Measurements from ENCODE around the gene SIGLEC15.
"Not testable (repeated sequence)": the region's sequence is repeated elsewhere in the genome, so short reads cannot be mapped to it uniquely, and the experiment has no call there.

SIGLEC15 gene

DNA sequence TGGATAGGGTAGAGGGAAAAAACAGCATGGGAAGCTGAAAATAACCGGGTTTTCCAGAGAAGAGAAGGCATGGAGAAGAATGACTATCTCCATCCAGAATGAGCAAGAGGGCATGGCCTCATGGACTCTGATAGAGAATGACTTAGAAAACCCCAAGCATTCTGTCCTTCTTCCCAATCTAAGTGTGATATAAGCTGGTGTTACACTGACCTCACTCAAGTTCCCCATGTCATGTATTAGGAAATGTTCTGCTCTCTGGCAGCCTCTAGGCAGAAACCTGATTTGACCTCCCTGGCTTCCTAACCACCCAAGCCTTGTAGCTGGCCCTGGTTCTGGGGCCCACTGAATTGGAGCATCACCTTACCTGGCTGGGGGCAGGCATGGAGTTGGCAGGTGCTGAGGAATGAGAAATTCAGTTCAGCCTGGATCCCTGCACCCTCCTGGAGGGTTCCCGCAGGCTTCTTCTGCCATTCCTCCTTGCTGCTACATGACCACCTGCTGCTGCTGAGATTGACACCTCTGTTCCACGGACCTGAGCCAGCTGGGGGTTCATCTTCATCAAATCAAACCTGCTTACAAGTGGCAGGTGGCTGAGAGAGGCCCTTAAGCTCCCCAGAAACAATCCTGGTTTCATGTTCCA lies 5.2 kb upstream of the SIGLEC15 start:
- no peak for DNase-seq (ENCODE audit: low read depth in 2 of 2, low spot score in 1 of 2)

DNA sequence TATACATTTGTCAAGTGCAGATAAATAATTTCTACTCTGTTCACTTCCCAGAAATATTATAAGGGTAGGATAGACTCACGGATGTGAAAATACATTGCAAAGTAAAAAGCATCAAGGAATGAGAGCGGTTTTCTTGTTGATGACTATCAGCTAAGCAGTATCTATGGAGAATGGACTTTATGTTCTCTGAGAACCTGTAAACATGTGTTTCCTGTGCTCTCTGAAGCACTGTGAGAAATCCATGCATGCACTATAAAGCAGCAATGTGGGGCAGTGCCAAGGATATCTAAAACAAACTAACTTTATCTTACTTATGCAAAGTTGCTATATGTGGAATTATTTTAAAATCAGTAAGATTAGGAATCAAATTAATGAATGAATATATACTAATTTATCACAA lies 4.4 kb upstream of the SIGLEC15 start:
- no peak for DNase-seq (ENCODE audit: low read depth in 2 of 2, low spot score in 1 of 2)

DNA sequence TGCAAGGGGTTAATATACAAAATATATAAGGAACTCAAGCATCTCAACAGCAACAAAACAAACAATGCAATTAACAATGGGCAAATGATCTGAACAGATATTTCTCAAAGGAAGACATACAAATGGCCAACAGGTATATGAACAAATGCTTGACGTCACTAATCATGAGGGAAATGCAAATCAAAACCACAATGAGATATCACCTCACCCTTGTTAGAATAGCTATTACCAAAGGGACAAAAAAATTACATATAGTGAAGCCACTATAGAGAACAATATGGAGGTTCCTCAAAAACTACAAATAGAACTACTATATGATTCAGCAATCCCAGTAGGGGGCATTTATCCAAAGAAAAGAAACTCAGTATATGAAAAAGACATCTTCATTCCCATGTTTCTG lies 3.8 kb upstream of the SIGLEC15 start:
- DNase-seq (ENCODE audit: low read depth in 2 of 2, low spot score in 1 of 2): no peak

DNA sequence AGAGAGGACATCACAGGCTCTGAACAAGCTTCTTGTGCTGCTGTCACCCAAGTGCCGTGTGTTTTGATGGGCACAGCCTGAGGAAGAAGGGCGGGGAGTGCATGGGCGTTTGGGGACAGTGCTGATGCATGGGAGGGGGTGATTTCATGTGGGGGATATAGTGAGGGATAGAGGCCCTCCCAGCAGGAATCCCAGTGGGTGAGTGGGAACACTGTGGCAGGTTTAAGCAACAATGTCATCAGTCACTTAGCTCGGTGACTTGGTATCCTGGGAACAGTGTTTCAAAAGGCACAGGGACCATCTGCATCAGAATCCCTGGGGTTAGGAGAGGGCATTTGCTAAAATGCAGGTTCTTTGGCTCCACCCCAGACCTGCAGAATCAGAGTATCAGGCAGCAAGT lies 609 bp downstream of the SIGLEC15 start:
- DNase-seq (ENCODE audit: low read depth in 2 of 2, low spot score in 1 of 2): no peak

DNA sequence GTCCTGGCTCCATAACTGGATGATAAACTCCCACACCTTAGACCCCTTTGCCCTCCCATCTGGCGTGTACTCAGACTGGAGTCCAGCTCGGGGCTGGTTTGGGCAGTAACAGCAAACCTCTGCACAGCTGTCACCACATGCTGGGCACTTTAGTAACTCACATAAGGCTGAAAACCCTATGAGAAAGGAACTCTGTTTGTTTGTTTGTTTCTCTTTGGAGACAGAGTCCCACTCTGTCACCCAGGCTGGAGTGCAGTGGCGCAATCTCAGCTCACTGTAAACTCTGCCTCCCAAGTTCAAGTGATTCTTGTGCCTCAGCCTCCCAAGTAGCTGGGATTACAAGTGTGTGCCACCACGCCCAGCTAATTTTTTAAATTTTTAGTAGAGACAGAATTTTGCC lies 1.2 kb downstream of the SIGLEC15 start:
- DNase-seq (ENCODE audit: low read depth in 2 of 2, low spot score in 1 of 2): not testable (repeated sequence)

DNA sequence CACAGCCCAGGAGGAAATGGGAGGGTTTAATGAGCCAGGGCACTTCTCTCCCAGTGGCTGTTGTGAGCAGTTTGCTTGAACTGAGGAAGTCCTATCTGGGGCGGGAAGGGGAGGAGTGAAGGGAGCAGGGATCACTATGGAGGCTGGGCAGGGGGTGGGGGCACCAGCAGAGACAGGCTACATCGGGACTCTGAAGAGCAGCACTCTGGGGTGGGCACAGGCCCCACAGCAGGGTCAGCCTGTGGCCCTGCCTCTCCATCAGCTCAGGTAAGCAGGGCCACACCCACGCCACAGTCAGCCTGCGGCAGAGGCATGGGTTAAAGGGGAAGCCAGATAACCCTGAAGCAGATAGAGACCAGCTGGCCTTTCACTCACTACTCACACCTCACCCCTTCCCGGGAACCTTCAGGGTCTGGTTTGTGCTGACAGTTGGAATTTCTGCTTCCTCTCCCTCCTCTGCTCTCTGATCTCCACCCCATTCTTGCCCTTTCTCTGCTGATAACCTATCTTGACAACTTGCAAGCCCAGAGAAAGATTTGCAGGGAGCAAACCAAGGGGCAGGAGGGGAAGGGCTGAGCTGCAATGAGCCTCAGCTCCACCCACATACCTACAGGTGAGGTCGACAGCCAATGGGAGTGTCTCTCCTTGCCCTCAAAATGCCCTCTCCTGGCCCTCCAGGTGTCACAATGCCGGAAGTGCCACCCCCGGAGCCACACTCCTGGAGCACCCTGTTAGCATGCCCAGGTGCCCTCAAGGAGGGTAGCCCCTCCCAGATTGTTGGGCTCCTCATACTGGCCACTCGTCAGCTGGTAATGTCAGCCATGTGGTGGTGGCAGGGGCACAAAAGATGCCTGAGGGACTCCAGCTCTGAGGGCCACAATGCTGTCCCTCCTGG lies 3.7 kb downstream of the SIGLEC15 start:
- no peak for DNase-seq (ENCODE audit: low read depth in 2 of 2, low spot score in 1 of 2)

DNA sequence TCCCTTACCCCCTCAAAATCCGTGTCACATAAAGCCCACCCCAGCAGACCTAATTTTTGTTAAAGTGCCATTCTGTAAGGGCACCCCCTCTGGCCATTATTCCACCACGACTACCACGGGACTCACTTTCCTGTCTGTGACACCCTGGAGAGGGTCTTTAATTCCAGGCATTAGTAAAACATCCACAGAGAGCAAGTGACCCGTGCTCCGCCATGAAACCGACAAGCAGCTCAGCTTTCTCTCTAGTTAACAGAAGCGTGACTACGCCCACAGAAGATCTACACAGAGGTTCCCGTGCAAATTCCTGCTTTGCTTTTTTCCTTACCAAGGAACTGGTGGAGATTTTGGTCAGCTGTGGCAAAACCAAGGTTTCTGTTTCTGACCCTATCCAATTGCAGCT lies 4.4 kb downstream of the SIGLEC15 start:
- no peak for DNase-seq (ENCODE audit: low read depth in 2 of 2, low spot score in 1 of 2)

DNA sequence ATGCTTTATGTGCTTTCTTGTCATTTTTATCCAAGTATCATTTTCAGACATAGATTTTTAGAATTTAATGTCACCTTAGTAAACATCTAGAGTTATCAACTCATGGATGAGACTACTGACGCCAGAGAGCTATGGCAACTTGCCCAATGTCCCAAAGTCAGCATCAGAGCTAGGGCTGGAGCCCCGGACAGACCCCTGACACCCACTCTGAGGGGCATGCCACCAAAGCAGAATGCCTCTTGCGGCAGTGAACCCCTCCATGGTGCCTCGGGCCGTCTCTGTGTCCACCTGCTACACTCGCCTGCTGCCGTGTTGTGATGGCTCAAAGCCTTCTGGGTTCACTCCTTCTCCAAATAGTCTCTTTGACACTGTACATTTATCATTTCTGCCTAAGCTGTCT lies 5.4 kb downstream of the SIGLEC15 start:
- DNase-seq (ENCODE audit: low read depth in 2 of 2, low spot score in 1 of 2): no peak

DNA sequence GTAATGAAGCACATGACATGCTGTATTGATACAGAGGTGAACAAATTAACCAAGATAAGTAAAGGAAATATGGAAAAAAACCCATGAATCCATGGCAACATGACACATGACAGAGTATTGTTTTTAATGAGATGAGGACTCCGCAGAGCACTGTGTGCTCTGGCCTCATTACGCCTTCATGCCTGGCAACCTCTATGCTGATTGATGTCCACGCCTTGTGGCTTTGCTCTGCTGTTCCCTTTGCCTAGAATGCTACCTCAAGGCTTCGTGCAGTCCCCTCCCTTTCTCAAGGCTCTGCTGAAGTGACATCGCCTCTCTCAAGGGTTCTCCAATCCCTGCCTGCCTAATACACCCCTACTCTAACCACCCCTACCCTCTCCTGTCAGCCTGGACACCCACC lies 8.4 kb downstream of the SIGLEC15 start:
- DNase-seq (ENCODE audit: low read depth in 2 of 2, low spot score in 1 of 2): no peak

DNA sequence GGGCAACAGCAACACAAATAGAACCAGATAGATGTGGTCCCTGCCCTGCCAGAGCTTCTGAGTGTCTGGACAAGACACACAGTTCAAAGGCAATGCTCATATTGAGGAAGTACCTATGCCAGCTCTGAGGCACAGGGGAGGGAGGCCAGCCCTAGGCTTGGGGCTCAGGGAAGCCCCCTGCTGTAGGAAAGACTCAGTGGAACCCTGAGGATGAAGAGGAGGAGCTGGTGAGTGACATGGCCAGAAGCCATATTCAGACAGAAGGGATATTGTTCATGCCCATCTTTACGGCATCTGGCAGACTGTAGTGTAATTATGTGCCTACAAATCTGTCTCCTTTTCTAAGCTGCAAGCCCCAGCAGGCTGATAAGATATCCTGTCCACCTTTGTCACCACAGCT lies 8.8 kb downstream of the SIGLEC15 start:
- DNase-seq (ENCODE audit: low read depth in 2 of 2, low spot score in 1 of 2): no peak

DNA sequence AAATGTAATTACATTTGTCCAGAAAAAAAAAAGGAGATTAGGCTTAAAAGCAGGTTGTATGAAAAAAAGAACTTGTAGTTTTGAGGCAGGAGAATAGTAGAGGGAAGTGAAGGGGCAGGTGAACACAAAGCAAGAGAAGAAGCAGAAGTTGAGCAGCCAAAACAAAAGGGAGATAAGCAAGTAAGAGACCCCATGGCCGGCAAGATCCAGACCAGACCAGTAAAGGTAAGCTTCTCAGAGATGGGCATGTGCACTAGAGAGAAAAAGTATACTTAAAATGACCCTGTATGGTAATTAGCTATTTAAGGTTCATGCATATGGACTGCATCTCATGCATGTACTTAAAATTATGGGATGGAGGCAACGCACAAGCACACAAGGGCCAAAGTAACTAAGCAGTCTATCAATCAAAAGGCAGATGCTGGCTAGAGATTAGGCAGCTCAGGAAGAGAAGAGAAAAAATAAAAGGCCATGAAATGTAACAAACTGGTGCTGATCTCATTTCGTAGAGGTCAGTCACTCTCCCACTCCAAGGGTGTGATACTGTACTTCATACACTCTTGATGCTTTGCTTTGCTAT lies 9.7 kb downstream of the SIGLEC15 start:
- DNase-seq (ENCODE audit: low read depth in 2 of 2, low spot score in 1 of 2): no peak

DNA sequence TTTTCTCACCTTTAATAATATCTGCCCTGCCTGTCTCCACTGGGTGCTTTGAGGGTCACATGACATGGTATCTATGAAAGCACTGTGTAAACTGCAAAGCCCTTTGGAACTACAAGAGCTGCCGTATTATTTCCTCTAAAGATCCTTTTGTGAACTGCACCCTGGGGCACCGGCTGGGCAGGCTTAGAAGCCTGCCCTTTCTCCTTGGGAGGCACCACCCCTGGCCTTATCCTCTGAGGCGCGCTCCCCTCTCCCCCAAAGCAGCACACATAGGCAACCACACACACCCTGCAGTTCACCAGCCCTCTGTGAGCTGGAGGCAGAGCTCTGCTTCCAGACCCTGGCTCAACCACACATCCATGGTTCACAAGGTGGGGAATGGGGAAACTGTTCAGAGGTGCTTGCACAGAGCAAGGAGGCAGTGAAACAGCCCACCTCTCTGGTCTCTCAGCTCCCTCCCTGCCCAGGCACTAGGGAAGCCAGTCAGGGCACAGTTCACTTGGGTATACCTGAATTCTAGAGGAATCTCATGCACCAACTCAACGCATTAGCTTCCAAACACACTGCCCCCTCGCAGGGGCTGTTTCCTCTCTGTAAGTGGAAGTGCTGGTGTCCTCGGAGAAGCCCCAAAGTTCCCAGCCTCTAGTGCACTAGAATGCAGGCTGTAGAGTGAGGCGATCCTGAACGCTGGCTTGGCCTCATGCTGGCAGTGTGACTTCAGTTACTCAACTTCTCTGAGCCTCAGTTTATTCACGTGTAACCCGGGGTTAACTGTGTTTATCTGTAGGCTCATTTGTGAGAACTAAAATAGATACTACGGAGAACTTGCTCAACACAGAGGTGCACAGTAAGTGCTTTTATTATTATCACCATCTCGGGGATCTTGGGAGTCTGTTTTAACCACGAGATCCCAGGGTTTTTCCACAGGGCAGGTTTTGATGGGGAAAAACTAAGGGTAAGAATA lies 11.0 kb downstream of the SIGLEC15 start:
- DNase-seq (ENCODE audit: low read depth in 2 of 2, low spot score in 1 of 2): no peak

DNA sequence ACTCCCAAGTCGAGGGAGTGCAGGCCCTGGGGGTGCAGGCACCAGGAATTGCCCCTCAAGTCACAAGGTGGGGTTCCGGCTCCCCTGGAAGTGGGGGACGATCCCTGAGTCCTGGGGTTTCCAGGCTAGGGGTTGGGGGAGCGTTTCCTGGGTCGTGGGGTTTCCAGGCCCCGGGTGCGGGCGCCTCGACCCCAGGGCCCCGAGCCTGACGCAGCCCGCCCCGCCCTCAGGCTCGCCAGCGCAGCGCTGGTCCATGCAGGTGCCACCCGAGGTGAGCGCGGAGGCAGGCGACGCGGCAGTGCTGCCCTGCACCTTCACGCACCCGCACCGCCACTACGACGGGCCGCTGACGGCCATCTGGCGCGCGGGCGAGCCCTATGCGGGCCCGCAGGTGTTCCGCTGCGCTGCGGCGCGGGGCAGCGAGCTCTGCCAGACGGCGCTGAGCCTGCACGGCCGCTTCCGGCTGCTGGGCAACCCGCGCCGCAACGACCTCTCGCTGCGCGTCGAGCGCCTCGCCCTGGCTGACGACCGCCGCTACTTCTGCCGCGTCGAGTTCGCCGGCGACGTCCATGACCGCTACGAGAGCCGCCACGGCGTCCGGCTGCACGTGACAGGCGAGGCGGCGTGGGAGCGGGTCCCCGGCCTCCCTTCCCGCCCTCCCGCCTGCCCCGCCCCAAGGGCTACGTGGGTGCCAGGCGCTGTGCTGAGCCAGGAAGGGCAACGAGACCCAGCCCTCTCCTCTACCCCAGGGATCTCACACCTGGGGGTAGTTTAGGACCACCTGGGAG lies 12.0 kb downstream of the SIGLEC15 start:
- DNase-seq (ENCODE audit: low read depth in 2 of 2, low spot score in 1 of 2): no peak

DNA sequence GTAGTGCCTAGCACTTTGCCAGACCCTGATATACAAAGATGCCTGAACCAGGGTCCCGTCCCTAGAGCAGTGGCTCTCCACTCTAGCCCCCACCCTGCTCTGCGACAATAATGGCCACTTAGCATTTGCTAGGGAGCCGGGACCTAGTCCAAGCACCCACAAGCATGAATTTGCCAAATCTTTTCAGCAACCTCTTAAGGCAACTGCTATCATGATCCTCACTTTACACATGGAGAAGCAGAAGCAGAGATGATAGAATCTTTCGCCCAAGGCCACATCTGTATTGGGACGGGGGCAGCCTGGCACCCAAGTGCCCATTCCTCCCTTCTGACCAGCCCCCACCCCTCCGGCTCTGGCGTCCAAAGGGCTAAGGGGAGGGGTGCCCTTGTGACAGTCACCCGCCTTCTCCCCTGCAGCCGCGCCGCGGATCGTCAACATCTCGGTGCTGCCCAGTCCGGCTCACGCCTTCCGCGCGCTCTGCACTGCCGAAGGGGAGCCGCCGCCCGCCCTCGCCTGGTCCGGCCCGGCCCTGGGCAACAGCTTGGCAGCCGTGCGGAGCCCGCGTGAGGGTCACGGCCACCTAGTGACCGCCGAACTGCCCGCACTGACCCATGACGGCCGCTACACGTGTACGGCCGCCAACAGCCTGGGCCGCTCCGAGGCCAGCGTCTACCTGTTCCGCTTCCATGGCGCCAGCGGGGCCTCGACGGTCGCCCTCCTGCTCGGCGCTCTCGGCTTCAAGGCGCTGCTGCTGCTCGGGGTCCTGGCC lies 13.0 kb downstream of the SIGLEC15 start:
- no peak for DNase-seq (ENCODE audit: low read depth in 2 of 2, low spot score in 1 of 2)

DNA sequence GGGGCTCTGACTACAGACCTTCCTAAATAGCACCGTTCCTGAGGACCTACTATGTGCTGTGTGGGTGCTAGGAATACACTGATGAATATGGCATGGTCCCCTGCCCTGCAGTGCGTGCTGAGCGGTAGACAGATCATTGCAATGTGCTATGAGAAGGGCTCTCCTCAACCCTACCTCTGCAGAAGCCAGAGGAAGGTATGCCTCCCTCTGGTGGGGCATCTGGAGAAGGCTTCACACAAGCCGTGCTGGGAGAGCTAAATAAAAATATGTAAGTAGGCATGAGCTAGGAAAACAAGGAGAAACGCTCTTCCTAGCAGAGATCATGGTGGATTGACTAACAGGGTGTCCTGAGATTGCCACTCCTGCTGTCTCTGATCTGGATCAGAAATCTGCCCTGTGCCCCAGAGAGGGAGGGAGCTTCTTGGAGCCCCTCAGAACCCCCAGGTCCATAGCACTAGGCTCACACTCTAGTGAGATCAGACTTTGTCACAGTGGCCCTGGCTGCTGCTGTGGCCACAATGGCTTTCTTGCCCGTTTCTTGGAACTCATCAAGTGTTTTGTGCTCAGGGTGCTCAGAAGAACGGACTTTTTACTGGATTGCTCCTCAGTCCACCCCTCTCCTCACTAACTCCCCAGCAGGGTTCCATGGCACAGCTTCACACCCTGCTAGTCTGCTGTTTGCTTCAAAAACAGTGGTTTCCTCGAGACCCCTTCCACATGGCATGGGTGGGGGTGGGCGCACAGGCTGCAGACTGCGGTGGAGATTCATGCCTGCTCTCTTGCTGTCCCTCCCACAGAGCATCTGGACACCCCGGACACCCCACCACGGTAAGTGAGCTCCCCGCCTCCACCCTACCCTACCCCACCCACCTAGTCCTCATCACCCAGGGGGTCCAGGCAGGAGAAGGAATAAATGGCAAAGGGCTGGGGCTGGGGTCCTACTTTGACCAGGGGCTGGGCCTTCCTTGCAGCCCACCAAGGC lies 14.2 kb downstream of the SIGLEC15 start:
- DNase-seq (ENCODE audit: low read depth in 2 of 2, low spot score in 1 of 2): no peak

DNA sequence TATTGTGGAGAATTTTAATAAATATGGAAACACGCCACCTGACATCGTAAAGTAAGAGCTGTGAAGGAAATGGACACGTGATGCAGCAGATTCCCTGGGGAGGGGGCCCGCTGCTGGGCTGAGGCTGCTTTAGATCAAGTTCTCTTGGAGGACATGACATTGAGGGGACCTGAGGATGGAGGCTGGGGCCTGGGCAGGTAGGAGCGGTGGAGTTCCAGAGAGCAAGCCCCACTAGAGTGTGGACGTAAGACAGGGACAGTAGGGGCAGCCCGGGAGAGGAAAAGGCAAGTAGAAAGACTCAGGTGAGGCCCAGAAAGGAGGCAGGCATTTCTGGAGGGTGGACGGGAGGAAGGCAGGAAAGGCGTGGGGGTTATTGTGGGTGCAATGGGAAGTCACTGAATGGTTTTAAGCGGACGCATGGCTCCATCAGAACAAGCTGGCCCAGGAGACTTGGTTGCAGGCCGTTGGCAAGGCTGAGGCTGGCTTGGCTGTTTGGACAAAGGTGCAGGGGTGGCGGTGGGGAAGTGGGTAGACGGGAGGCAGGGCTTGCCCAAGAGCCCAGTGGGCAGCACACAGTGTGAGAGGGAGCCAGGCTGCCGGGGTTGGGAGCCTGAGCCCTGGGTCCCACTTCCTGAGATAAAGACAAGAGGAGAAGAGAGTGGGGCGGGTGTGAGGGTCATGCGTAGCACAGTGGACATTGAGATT lies 15.7 kb downstream of the SIGLEC15 start:
- DNase-seq (ENCODE audit: low read depth in 2 of 2, low spot score in 1 of 2): no peak

DNA sequence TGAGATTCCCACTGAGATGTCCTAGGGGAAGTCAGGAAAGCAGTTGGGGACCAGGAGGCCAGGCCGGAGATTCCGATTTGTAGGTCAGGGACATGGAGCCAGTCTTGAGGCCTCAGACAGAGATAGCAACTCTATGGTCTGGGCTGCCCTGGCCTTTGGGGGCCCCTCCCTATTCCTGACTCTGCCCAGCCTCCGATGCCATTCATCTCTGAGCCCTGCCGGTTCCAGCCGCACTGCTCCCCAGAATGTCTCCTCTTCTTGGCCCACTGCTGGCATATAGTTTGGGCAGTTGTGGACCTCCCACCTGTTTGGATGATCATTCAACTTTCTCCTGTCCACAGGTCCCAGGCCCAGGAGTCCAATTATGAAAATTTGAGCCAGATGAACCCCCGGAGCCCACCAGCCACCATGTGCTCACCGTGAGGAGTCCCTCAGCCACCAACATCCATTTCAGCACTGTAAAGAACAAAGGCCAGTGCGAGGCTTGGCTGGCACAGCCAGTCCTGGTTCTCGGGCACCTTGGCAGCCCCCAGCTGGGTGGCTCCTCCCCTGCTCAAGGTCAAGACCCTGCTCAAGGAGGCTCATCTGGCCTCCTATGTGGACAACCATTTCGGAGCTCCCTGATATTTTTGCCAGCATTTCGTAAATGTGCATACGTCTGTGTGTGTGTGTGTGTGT lies 16.4 kb downstream of the SIGLEC15 start:
- DNase-seq (ENCODE audit: low read depth in 2 of 2, low spot score in 1 of 2): no peak

Measured in stimulated activated CD8-positive, alpha-beta memory T cell treated with anti-CD3 and anti-CD28 coated beads, Interleukin-4, amount 100 ng/mL, for 1 hour (primary cell).